Keratinocyte (primary cell): ENCODE results near the gene GPR22. TPM values are rescaled to one million over a fixed set of nuclear protein-coding genes. Genes with fewer than 3 reads are reported as not detected.

Experiments
- DNase-seq: peaks from one replicate; pipeline ENCODE4 v3.0.0-alpha.2; 2011; ENCODE audit warnings: low read depth, missing footprints, low spot score
- FAIRE-seq: peaks from 2 replicates; lab custom pipeline; 2011; peaks lifted over from hg19 to GRCh38; lab: Jason Lieb, UNC
- H2AFZ ChIP-seq: 2 replicates; pipeline ENCODE4 v1.6.0; 2012; ENCODE audit warnings: low read length, control low read depth, inconsistent platforms; ENCODE audit not compliant: control insufficient read depth
- H3K27ac ChIP-seq: 2 replicates; pipeline ENCODE4 v1.5.1; 2011; ENCODE audit warnings: low read length; ENCODE audit not compliant: control insufficient read depth, insufficient read depth
- H3K27me3 ChIP-seq: 3 replicates; pipeline ENCODE4 v1.6.0; 2011; ENCODE audit warnings: low read length; ENCODE audit not compliant: control insufficient read depth, insufficient read depth; ENCODE audit errors: extremely low read depth
- H3K36me3 ChIP-seq, 2 experiments: 2 replicates in 1 of 2; 3 replicates in 1 of 2; pipeline ENCODE4 v1.5.1; 2011; ENCODE audit warnings: low read length in 2 of 2, mild to moderate bottlenecking in 1 of 2; ENCODE audit not compliant: control insufficient read depth in 2 of 2, insufficient read depth in 2 of 2; ENCODE audit errors: extremely low read depth in 1 of 2
- H3K4me1 ChIP-seq: 3 replicates; pipeline ENCODE4 v1.5.1; 2011; ENCODE audit warnings: low read length; ENCODE audit not compliant: control insufficient read depth, insufficient read depth; ENCODE audit errors: extremely low read depth
- H3K4me2 ChIP-seq: 3 replicates; pipeline ENCODE4 v1.6.0; 2011; ENCODE audit warnings: low read depth, low read length; ENCODE audit not compliant: control insufficient read depth, insufficient read depth; ENCODE audit errors: extremely low read depth
- H3K4me3 ChIP-seq, 3 experiments: fragments of 200-600 bp in 1 of 3; sonication (generic) in 1 of 3; 2 replicates in 2 of 3; 3 replicates in 1 of 3; pipeline ENCODE4 v1.5.1; 2011 to 2016; ENCODE audit warnings: low read length in 3 of 3, mild to moderate bottlenecking in 3 of 3, control low read depth in 2 of 3, inconsistent platforms in 1 of 3, low read depth in 1 of 3, mixed read lengths in 1 of 3, mixed run types in 1 of 3, moderate library complexity in 1 of 3; ENCODE audit not compliant: control insufficient read depth in 2 of 3, insufficient read depth in 2 of 3; ENCODE audit errors: extremely low read depth in 1 of 3
- H3K79me2 ChIP-seq: 2 replicates; pipeline ENCODE4 v1.6.0; 2012; ENCODE audit warnings: low read length; ENCODE audit not compliant: control insufficient read depth, insufficient read depth
- H3K9ac ChIP-seq: 3 replicates; pipeline ENCODE4 v1.6.0; 2011; ENCODE audit warnings: low read length; ENCODE audit not compliant: control insufficient read depth, insufficient read depth; ENCODE audit errors: extremely low read depth
- H3K9me1 ChIP-seq: 3 replicates; pipeline ENCODE4 v1.6.0; 2011; ENCODE audit warnings: low read length; ENCODE audit not compliant: control insufficient read depth, insufficient read depth; ENCODE audit errors: extremely low read depth
- H3K9me3 ChIP-seq: 2 replicates; pipeline ENCODE4 v1.5.1; 2012; ENCODE audit warnings: low read depth, low read length; ENCODE audit not compliant: control insufficient read depth
- H4K20me1 ChIP-seq: 3 replicates; pipeline ENCODE4 v1.6.0; 2011; ENCODE audit warnings: low read length; ENCODE audit not compliant: control insufficient read depth, insufficient read depth; ENCODE audit errors: extremely low read depth
- CTCF ChIP-seq, 3 experiments: IDR thresholded peaks in 1 of 3; conservative IDR thresholded peaks in 1 of 3; optimal IDR thresholded peaks in 1 of 3; 2 replicates in 2 of 3; 3 replicates in 1 of 3; pipeline versions ENCODE3 to v1.5.1; 2011; ENCODE audit warnings: low read length in 3 of 3, mild to moderate bottlenecking in 3 of 3, moderate library complexity in 2 of 3, control low read depth in 1 of 3, inconsistent platforms in 1 of 3; ENCODE audit not compliant: insufficient read depth in 2 of 3; ENCODE audit errors: extremely low read depth in 1 of 3
- EZH2 ChIP-seq: IDR thresholded peaks from one replicate; pipeline ENCODE4 v1.6.1; 2012; ENCODE audit warnings: inconsistent platforms, mild to moderate bottlenecking, low read length, moderate library complexity
- dilution Hi-C: fragments of 300-500 bp; cut with MboI; formaldehyde crosslinking; loops from one replicate; pipeline ENCODE4 v1.7.0; 2020; ENCODE audit warnings: low sequenced_read_pairs; ENCODE audit not compliant: extremely low pct_ligation_motif_present
- polyA plus RNA-seq, 5 experiments: library from polyadenylated mRNA; depleted of rRNA in 3 of 5; stranded (reverse) in 3 of 5; stranded (forward) in 1 of 5; unstranded in 1 of 5; fragments of >200 nt; gene quantifications; 1 replicate in 1 of 5; 2 replicates in 3 of 5; 3 replicates in 1 of 5; pipeline versions ENCODE4 v1.2.1 to v1.2.3, GENCODE V29; 2011 to 2012; ENCODE audit warnings: missing spikeins in 2 of 5, low read depth in 1 of 5, low replicate concordance in 1 of 5

The GPR22 gene
- polyA plus RNA-seq, 1 donor (not counting 4 experiments of a cell fraction or from before 2014, with no cell fraction given): not detected

GRCh38 chr7:107501593-107501992, 31.7 kb downstream of the GPR22 start:
- H3K79me2 ChIP-seq: peaks cover 23% of the 10 kb centered on the region
- no peak overlapping the region for H3K4me2 ChIP-seq
- no peak overlapping the region for H2AFZ ChIP-seq
- peaks cover 11% of the 10 kb centered on the region for H3K4me1 ChIP-seq
- H3K27ac ChIP-seq: no peak overlapping the region
- TF ChIP-seq CTCF (optimal IDR thresholded peaks at IDR 0.05 in 1 of 3, IDR thresholded peaks at IDR 0.05 in 1 of 3, conservative IDR thresholded peaks at IDR 0.05 in 1 of 3; ENCODE audit: extremely low read depth in 1 of 3, insufficient read depth in 2 of 3, low read length in 3 of 3) (peak; percentile 29 to 62 (median 51)), EZH2 (no peak)
- H3K9me1 ChIP-seq: no peaks in the 10 kb centered on the region
- dilution Hi-C loops: no loop called here
- no peaks in the 10 kb centered on the region for H3K27me3 ChIP-seq
- H4K20me1 ChIP-seq: peaks cover 7% of the 10 kb centered on the region
- no peaks in the 10 kb centered on the region for H3K9me3 ChIP-seq
- no peak overlapping the region for H3K9ac ChIP-seq
- DNase-seq (no peak), FAIRE-seq (no peak)
- H3K4me3 ChIP-seq: no peak overlapping the region
- H3K36me3 ChIP-seq: peaks cover 4 to 6% of the 10 kb centered on the region in 2 experiments

- H4K20me1 ChIP-seq: peaks cover 4% of the 10 kb centered on the region
- peaks cover 18% of the 10 kb centered on the region for H3K79me2 ChIP-seq
- TF ChIP-seq EZH2 (no peak), CTCF (optimal IDR thresholded peaks at IDR 0.05 in 1 of 3, IDR thresholded peaks at IDR 0.05 in 1 of 3, conservative IDR thresholded peaks at IDR 0.05 in 1 of 3; ENCODE audit: extremely low read depth in 1 of 3, insufficient read depth in 2 of 3, low read length in 3 of 3) (no peak)
- H3K27me3 ChIP-seq: no peaks in the 10 kb centered on the region
- no peaks in the 10 kb centered on the region for H3K9me1 ChIP-seq
- no peaks in the 10 kb centered on the region for H3K9me3 ChIP-seq
- H3K4me1 ChIP-seq: peaks cover 17% of the 10 kb centered on the region
- dilution Hi-C loops: no loop called here
- H2AFZ ChIP-seq: no peak overlapping the region
- FAIRE-seq (no peak), DNase-seq (no peak)
- no peak overlapping the region for H3K9ac ChIP-seq
- H3K27ac ChIP-seq: no peak overlapping the region
- no peak overlapping the region for H3K4me2 ChIP-seq
- peaks cover 4 to 6% of the 10 kb centered on the region in 2 experiments for H3K36me3 ChIP-seq
- H3K4me3 ChIP-seq: no peak overlapping the region
These were observed 32.3 kb downstream of the GPR22 start for GRCh38 chr7:107502154-107502553.
